HG03457 (cell line): ENCODE results near the gene TRIM38.
"Not testable (repeated sequence)": the region's sequence is repeated elsewhere in the genome, so short reads cannot be mapped to it uniquely, and the experiment has no call there.

Source experiments
- ATAC-seq: cut with Tn5 transposase; IDR thresholded peaks from one replicate; pipeline ENCODE4 v1.9.1; 2021; ENCODE audit warnings: moderate number of reproducible peaks; ENCODE audit not compliant: unreplicated experiment

TRIM38 gene

DNA sequence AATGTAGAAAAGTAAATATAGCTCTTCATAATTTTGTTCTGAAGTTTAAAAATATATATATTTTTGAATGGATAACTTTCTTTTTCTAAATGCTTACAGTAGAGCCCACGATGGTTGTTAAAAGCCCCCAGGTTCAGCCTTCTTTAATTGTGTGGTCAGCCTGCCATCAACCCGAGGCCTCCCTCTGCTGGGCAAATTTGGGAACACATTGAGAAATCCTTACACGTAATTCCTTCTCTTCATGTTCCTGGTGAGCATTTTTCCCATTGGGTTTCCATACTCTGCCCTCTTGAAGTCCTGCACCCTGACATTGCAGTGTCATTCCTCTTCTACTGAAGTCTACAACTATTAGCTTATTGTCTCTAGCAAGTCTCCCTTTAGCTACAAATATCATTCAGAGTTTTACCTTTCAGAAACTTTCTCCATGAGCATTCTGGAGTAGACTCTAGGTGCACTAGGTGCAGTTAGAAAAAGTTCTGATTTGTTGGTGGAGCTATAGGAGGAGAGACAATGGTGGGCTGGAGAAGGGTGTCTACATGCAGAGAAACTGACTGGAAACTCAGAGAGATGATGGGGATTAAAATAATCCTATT is 40.6 kb downstream of the TRIM38 start:
- no peak for ATAC-seq

- ATAC-seq: no peak
Observed at GRCh38 chr6:26006086-26006939, 43.7 kb downstream of the TRIM38 start.

DNA sequence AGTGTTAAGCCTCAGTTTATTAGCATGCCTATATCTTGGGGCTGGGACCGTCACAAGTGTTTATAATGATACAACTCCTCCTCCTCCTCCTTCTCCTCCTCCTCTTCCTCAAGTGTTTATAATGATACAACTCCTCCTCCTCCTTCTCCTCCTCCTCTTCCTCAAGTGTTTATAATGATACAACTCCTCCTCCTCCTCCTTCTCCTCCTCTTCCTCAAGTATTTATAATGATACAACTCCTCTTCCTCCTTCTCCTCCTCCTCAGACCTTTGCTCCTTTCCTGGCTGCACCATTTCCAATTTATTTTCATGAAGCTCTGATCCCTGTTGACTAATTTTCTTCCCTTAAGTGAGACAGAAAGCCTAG is 44.3 kb downstream of the TRIM38 start:
- ATAC-seq: not testable (repeated sequence)

DNA sequence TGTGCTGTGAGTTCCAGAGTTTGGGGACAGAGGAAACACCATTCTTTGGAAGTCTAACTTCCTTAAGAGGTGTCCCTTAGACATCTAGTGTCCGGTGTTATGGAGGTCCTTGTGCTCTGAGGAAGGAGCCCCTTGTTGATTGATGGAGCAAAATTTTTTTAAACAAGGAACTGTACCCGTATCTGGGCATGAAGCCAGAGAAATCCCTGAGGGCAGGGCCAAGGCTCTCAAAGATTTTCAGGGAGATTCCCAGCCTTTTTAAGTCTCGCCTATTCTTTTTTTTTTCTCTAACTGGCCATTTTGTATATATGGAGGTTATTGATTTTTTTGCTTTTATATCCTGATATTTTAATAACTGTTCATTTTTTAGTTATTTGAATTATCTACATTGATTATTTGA is 45.9 kb downstream of the TRIM38 start:
- no peak for ATAC-seq

DNA sequence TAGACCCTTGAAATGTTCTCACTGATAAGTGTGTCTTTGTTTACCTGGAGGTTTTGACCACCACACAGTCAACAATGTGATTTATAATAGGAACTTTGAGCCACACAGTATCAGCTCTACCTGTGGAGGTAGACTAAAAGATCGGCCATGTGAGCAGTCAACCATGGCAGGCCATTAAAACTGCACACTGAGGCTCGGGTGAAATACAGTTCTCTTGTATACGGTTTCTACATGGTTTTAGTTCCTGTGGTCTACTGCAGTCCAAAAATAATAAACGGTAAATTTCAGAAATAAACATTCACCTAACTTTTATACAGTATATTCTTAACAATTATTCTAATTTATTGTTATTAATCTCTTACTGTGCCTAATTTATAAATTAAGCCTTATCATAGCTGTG is 47.2 kb downstream of the TRIM38 start:
- ATAC-seq: no peak

- ATAC-seq: no peak
Observed at GRCh38 chr6:26012061-26012460, 49.5 kb downstream of the TRIM38 start.

DNA sequence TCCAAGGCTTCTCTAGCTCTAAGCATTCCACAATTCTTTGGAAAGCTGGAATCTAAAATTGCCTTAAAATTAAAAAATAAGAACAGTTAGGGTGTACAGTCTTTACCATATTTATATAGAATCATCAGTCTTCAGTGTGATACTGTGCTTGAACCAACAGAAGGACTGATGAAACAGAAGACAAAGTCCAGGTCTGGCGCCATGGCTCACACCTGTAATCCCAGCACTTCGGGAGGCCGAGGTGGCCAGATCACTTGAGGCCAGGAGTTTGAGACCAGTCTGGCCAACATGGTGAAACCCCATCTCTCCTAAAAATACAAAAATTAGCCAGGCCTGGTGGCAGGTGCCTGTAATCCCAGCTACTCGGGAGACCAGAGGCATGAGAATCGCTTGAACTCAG is 51.8 kb downstream of the TRIM38 start:
- ATAC-seq: not testable (repeated sequence)

DNA sequence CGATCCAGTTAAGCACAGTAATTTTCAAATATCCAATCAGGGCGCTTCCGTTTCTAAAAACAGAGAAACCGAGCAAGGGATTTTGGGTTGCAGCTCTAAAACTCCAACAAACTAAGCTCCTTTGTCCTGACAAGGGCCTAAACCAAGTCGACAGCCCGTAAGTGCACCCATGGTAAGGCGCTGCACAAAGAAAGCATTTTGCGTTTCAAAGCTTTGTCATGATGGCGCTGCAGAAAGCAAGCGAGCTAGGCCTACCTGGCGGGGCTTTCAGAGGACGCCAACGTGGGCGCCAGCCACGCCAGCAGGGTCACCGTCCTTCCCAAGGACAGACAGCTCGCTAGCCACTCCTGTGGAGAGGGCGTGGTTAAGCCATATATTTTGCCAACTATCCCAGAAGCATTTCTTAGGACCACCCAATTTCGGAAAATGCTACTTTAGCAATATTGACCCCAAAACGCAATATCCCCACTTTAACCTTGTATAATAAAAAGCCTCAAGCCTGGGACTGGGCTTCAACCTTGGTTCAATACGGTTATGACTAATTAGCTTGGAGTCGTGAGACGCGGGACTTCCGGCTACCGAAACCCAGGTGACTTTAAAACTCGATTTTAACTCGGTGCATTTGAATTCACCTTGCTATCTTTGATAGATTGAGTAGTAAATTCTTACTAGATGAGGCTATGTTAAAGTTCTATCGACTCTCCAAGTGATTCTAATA is 53.8 kb downstream of the TRIM38 start:
- ATAC-seq: no peak

- ATAC-seq: no peak
Observed at GRCh38 chr6:26016963-26017631, 54.5 kb downstream of the TRIM38 start.

DNA sequence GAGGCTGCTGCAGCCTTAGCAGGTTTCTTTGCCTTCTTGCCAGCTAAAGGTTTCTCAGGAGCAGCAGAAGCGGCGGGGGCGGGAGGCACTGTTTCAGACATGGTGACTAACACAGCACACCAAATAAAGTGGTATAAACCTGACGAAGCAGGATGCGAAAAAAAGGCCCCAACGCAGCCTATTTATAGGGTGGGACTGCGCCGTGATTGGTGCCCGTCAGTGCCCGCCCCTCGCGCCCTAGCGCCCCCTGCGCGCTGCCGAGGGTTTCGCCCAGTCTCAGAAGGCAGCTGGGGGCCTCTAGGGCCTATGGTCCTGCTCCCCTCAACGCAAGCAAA is 55.0 kb downstream of the TRIM38 start:
- ATAC-seq: no peak

- no peak for ATAC-seq
Observed at GRCh38 chr6:26019261-26019830, 56.7 kb downstream of the TRIM38 start.

DNA sequence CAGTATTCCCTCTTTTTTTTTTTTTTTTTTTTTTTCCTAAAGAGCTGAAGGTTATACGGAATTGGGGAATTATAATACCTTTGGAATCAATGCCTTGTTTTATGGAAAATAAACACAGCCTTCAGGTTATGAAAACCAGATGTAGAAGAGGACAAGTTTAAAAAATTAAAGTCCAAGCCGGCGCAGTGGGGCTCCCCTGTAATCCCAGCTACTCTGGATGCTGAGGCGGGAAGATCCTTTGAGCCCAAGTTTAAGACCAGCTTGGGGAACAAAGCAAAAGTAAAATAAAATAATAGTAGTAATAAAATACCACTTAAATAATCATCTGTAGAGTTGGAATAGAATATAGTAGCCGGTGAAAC is 57.3 kb downstream of the TRIM38 start:
- ATAC-seq: no peak

- ATAC-seq: peak; percentile 35
Observed at GRCh38 chr6:26020329-26021000, 57.9 kb downstream of the TRIM38 start.

DNA sequence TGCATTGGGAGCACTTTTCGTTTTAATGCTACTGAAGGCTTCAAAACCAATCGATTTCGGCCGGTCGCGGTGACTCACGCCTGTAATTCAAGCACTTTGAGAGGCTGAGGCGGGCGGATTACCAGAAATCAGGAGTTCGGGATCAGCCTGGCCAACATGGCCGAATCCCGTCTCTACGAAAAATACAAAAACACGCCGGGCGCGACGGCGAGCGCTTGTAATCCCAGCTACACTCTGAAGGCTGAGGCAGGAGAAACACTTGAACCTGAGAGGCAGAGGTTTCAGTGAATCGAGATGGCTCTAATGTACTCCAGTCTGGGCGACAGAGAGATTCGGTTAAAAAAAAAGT is 58.4 kb downstream of the TRIM38 start:
- ATAC-seq: peak; percentile 5

DNA sequence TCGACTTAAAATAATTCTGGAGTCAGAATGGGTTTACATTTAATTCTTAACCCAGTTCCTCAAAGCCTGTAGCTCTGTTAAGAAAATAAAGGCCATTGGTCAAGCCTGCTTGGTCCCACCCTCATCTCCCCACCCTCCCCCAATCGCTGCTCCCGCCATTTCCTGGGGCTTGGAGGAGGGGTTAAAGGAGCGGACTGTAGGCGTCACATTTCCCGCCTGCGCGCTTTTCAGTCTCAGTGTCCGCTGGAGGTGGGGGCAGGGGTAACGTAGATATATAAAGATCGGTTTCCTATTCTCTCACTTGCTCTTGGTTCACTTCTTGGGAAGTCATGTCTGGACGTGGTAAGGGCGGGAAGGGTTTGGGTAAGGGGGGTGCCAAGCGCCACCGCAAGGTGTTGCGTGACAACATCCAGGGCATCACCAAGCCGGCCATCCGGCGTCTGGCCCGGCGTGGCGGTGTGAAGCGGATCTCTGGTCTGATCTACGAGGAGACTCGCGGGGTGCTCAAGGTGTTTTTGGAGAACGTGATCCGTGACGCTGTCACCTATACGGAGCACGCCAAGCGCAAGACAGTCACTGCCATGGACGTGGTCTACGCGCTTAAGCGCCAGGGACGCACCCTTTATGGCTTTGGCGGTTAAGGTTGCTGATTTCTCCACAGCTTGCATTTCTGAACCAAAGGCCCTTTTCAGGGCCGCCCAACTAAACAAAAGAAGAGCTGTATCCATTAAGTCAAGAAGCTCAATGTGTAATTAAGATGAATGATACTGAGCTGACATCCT is 58.9 kb downstream of the TRIM38 start:
- ATAC-seq: peak; percentile 33

DNA sequence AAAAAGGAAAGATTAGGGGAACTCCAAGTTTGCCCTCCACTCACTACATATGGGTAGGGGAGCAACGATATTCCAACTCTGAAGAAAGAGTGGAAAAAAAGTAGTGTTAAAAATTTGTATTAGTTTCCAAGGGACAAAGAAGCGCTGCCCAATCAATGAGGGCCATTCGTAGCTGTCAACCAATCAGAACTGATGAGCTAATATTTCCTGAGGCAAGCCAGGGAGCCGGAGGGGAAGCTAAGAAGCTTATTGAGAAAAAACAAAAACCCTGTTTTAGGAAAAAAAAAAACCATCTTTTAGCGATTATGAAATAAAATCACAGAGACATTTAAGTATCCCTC is 59.5 kb downstream of the TRIM38 start:
- ATAC-seq: no peak

DNA sequence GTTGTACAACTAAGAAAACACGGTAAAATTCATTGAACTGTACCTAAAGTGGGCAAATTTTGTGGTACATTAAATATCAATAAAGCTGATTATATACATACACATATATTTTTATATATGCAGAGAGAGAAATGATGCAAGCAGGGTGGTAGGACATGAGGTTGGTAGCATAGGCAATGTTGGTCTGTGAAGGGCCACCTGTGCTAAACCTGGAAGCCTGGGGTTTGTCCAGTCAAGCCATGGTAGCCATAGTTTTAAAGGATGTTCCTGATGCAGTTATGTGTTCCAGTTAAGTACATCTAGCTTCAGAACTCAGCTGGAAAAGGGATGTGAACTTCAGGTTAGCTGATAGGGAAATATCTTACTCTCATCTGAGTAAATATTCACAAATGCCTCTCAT is 60.1 kb downstream of the TRIM38 start:
- no peak for ATAC-seq

DNA sequence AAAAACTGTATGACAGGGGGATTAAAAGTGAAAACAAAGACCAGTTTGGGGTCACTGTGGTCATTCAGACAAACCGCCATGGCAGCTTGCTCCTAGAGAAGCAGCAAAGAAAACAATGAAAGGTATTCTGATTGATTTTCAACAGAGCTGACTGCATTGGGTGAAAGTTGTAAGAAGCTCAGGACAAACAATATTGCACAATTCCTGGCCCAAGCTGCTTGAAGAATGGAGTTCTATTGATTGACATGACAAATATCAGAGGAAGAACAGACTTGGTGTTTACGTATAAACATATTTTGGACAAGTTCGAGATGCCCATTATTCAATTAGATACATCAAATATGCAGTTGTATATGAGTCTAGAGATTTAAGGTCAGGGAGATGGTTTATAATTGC is 62.0 kb downstream of the TRIM38 start:
- no peak for ATAC-seq

- no peak for ATAC-seq
Observed at GRCh38 chr6:26025047-26025893, 62.7 kb downstream of the TRIM38 start.
